Stimulated activated CD8-positive, alpha-beta memory T cell treated with anti-CD3 and anti-CD28 coated beads, Interleukin-7, amount 100 ng/mL, for 1 hour (primary cell): ENCODE measurements around the gene ARL6IP5.

Source experiments
- DNase-seq, 2 donors: peaks; one replicate each; pipeline ENCODE4 v3.0.0-alpha.2; 2020; ENCODE audit warnings: low read depth in 2 of 2

The ARL6IP5 gene

GRCh38 chr3:69084326-69085167 lies at the start of gene ARL6IP5:
Gene ARL6IP5 (plus strand): TSS chr3:69084937. CDS start chr3:69085048, 111 bp downstream.
- peak; percentile 75 to 80 for DNase-seq

GRCh38 chr3:69044608-69045007 lies 40.1 kb upstream of the ARL6IP5 start:
- DNase-seq, result no peak

- DNase-seq, result no peak
These were observed 35.7 kb upstream of the ARL6IP5 start for GRCh38 chr3:69048990-69049389.

- DNase-seq, result peak; percentile 94 to 97
These were observed 32.8 kb upstream of the ARL6IP5 start, which contains the start of gene TMF1 for GRCh38 chr3:69051756-69052471. Gene TMF1 (minus strand): TSS chr3:69052333. CDS start chr3:69052086, 247 bp downstream.

- DNase-seq, result no peak
These were observed 32.3 kb upstream of the ARL6IP5 start for GRCh38 chr3:69052472-69052898.

- no peak for DNase-seq
These were observed 26.4 kb upstream of the ARL6IP5 start for GRCh38 chr3:69058180-69058946.

- no peak for DNase-seq
These were observed 25.9 kb upstream of the ARL6IP5 start for GRCh38 chr3:69058947-69059224.

GRCh38 chr3:69059688-69060087 lies 25.0 kb upstream of the ARL6IP5 start:
- DNase-seq, result no peak

- DNase-seq, result no peak
These were observed 21.1 kb upstream of the ARL6IP5 start for GRCh38 chr3:69063636-69064035.

- no peak for DNase-seq
These were observed 19.3 kb upstream of the ARL6IP5 start for GRCh38 chr3:69065318-69065964.

GRCh38 chr3:69066121-69066520 lies 18.6 kb upstream of the ARL6IP5 start:
- no peak for DNase-seq

GRCh38 chr3:69072928-69073327 lies 11.8 kb upstream of the ARL6IP5 start:
- no peak for DNase-seq

- DNase-seq, result no peak
These were observed 5.2 kb upstream of the ARL6IP5 start for GRCh38 chr3:69079269-69080159.

GRCh38 chr3:69080233-69080920 lies 4.4 kb upstream of the ARL6IP5 start, which contains the start of gene UBA3:
Gene UBA3 (minus strand): TSS chr3:69080365. CDS start chr3:69080353, 12 bp downstream.
- peak; percentile 80 to 84 for DNase-seq

- DNase-seq, result no peak
These were observed 3.0 kb upstream of the ARL6IP5 start for GRCh38 chr3:69081583-69082262.

GRCh38 chr3:69082361-69082760 lies 2.4 kb upstream of the ARL6IP5 start:
- DNase-seq, result no peak

- DNase-seq, result no peak
These were observed 1.9 kb upstream of the ARL6IP5 start for GRCh38 chr3:69082805-69083204.

- no peak for DNase-seq
These were observed 563 bp downstream of the ARL6IP5 start for GRCh38 chr3:69085168-69085832.
